ENCODE measurements around the gene MDFIC. TPM values are rescaled to one million over a fixed set of nuclear protein-coding genes. Genes with fewer than 3 reads are reported as not detected.

MDFIC gene
- total RNA-seq, 1 experiment from 2014 or later = 72.3 TPM

DNA sequence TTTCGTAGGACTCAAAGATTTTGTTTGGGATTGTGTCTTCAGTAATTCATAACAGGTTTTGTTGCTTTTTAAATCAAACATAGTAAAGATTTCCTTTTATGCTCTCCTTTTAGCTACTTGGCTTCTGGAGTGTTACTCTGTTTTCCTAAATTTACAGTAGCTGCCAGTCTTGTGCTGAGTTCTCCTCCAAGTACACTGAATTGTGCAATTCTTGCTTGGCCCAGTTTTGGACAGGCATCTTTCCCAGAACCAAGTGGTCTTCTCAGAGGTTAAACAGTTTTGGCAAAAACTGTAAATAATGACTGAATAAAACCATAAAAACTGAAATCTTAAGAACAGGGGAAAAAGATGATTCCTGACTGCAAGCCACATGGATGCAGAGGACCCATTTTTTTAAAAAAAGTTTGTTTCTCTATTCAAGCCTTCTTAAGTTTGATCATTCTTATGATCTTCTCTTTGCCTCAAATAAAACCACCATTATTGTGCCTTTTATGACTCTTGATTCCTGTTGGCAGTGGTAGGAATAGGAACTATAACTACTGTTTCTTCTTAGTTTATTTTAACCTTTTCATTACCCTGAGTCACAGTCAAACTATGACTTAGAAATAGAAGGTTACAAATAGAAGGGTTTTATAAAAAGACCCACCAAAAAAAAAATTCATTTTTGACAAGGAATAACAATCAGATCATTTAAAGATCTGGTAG is 88.0 kb downstream of the MDFIC start:
- no peak for DNase-seq
- no peaks in the 10 kb centered on the region for H3K9me3 ChIP-seq (replicated peaks)
- H3K4me1 ChIP-seq = peaks cover 31% of the 10 kb centered on the region
- no peaks in the 10 kb centered on the region for H3K27me3 ChIP-seq
- peaks cover 21% of the 10 kb centered on the region for H3K36me3 ChIP-seq
- no peak overlapping the region for H3K4me3 ChIP-seq
- peak overlapping the region; percentile 11; the same call in 1 of the 2 replicates for H3K27ac ChIP-seq

DNA sequence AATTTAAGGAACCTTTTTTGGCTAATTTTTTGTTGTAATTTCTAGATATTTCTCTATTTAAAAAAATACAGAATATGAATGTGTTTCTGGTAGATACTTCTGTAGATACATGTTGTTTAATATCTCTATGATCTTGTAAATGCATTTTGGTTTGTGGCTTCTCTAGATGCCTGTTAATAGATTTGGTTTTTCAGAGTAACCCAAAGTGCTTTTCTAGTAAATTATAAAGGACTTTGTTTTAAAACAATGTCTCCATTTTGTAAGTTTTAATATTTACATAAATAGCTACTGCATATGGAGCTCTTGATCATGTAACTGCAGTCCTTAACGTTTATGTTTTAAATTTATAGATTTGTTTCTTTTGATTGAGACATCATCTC is 88.5 kb downstream of the MDFIC start:
- Histone ChIP-seq H3K27ac (peak overlapping the region; percentile 11; the same call in 1 of the 2 replicates), H3K4me3 (no peak overlapping the region), H3K36me3 (peaks cover 25% of the 10 kb centered on the region), H3K9me3 (replicated peaks) (no peaks in the 10 kb centered on the region), H3K27me3 (no peaks in the 10 kb centered on the region), H3K4me1 (peaks cover 28% of the 10 kb centered on the region)
- no peak for DNase-seq

DNA sequence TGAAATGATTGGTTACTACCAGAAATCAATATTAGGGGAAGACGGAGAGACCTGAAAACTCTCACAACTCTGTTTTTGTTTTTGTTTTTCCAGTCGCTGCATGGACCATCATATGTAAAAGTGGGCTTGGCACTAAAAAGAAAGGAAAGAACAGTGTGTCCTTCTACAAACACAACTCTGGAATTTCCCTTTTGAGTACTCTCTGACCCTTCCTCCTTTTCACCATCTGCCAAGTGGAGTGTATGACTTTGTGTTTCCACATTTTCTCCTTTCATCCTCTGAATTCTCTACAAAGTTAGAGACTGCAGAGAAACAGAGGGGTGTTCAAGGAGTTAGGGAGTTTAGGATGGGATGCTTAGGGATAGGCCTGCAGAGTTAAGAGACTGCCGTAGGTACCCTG is 92.0 kb downstream of the MDFIC start:
- no peaks in the 10 kb centered on the region for H3K27me3 ChIP-seq
- peaks cover 18% of the 10 kb centered on the region for H3K4me1 ChIP-seq
- no peaks in the 10 kb centered on the region for H3K9me3 ChIP-seq (replicated peaks)
- H3K27ac ChIP-seq = no peak overlapping the region
- no peak overlapping the region for H3K4me3 ChIP-seq
- DNase-seq = no peak
- peaks cover 46% of the 10 kb centered on the region for H3K36me3 ChIP-seq

DNA sequence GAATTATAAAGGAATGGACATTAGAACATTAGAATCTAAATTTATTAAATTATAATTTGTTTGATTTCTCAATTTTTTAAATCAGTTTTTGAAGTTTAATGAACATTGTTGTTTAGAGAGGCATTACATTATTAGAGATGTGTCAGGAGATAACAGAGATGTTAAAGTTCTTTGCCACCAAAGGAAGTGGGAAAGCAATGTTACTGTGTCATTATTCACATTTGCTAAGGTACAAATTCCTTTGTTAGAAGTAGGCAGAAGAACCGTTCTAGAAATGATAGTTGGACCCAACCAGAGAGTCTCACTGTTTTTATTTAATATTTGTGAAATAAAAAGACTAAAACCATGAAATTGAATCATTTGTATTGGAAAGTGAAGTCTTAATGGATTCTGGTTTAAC is 92.9 kb downstream of the MDFIC start:
- Histone ChIP-seq H3K4me1 (peaks cover 9% of the 10 kb centered on the region), H3K27ac (no peak overlapping the region)

DNA sequence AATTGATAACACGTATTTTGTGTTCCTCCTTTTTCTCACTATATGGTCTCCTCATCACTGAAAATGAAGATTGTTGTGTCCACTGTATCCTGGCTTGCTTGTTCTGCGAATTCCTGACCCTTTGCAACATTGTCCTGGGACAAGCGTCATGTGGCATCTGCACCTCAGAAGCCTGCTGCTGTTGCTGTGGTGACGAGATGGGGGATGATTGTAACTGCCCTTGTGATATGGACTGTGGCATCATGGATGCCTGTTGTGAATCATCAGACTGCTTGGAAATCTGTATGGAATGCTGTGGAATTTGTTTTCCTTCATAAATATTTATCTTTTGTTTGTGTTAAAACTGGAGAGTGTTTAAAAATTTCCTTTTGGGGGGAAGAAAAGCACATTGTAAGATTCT is 93.7 kb downstream of the MDFIC start:
- peaks cover under 1% of the 10 kb centered on the region; the same call in 1 of the 2 replicates for H3K4me1 ChIP-seq
- no peak overlapping the region for H3K4me3 ChIP-seq
- H3K27ac ChIP-seq = no peak overlapping the region
- no peak for DNase-seq
- H3K9me3 ChIP-seq (replicated peaks) = no peaks in the 10 kb centered on the region
- peaks cover 56% of the 10 kb centered on the region for H3K36me3 ChIP-seq
- no peaks in the 10 kb centered on the region for H3K27me3 ChIP-seq

More for the DNA sequence above, 92.9 kb downstream of the MDFIC start:
- no peak for DNase-seq
- no peak overlapping the region for H3K4me3 ChIP-seq
- no peaks in the 10 kb centered on the region for H3K9me3 ChIP-seq (replicated peaks)
- H3K36me3 ChIP-seq = peaks cover 50% of the 10 kb centered on the region
- H3K27me3 ChIP-seq = no peaks in the 10 kb centered on the region

DNA sequence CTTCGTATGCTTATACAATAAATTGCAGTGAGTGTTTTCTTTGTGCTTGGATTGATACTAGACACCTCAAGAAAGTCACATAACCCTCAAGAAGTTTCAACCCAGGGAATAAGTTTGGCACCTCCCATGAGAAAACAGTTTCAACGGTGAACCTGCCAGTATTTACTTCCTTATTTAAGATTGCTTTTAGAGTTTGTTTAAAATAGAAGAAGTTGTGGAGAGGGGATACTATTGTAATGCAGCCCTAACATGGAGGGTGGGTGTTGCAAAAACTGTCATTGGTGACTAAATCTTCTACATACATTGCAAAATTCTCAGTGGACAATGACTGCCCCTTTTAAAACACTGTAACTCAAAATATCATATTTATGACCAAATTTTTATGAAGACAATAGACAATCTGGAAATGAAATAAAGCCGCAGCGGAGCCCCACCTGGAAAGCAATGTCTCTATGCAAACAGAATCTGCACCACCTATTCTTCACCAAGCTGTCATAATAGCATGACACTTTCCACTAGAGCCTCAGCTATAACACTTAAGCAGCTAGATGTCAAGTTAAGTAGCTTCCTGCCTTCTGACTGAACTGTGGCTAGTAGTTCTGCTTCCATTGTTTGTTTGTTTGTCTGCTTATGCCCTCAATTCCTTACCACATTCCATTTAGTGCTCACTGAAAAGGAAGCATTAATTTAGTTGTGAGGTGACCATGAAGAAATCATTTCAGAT is 98.2 kb downstream of the MDFIC start:
- Histone ChIP-seq H3K27ac (no peak overlapping the region), H3K36me3 (peaks cover 39% of the 10 kb centered on the region), H3K4me1 (no peaks in the 10 kb centered on the region), H3K27me3 (no peaks in the 10 kb centered on the region), H3K9me3 (replicated peaks) (peaks cover 3% of the 10 kb centered on the region; the same call in 1 of the 2 replicates), H3K4me3 (no peak overlapping the region)
- no peak for DNase-seq

DNA sequence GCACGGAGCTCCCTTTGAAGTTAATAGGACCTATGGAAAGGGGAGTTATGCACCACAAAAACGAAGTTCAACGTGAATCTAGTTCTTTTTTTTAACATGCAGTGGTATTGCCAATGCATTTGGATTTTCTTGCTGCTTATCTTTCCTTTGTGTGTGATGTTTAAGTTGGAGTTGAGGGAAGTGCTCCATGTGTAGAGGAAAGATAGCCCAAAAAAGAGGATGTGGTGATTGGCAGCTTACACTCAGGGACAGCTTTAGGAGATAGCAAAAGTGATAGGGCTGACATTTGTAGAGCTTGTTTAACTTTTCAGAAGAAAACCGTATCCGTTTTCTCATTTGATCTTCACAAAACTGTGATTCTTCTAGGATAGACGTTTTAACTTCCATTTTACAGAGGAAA is 101.3 kb downstream of the MDFIC start:
- Histone ChIP-seq H3K4me1 (no peaks in the 10 kb centered on the region), H3K9me3 (replicated peaks) (peaks cover 3% of the 10 kb centered on the region; the same call in 1 of the 2 replicates), H3K27me3 (no peaks in the 10 kb centered on the region), H3K27ac (no peak overlapping the region), H3K36me3 (peaks cover 11% of the 10 kb centered on the region), H3K4me3 (no peak overlapping the region)
- DNase-seq = no peak

DNA sequence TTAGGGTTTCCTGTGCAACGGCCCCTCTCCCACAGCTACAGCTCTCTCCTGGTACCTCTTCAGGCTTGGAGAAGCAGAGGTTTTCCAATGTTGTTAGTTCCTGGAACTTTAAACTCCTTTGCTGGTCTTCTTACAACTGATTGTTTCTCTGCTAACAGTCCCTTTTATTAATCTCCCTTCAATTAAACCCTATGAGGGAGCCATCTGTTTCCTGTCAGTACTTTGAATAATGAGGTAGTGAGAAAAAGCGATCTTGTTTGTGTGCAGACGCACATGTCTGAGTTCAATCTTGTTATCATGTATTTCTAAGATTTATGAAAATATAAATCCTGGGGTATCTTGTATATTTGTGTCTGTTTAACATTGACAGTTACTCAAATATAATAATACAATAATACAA is 102.4 kb downstream of the MDFIC start:
- Histone ChIP-seq H3K27ac (no peak overlapping the region), H3K9me3 (replicated peaks) (peaks cover 3% of the 10 kb centered on the region; the same call in 1 of the 2 replicates), H3K27me3 (no peaks in the 10 kb centered on the region), H3K4me3 (no peak overlapping the region), H3K4me1 (no peaks in the 10 kb centered on the region), H3K36me3 (peaks cover 10% of the 10 kb centered on the region)
- DNase-seq = no peak

DNA sequence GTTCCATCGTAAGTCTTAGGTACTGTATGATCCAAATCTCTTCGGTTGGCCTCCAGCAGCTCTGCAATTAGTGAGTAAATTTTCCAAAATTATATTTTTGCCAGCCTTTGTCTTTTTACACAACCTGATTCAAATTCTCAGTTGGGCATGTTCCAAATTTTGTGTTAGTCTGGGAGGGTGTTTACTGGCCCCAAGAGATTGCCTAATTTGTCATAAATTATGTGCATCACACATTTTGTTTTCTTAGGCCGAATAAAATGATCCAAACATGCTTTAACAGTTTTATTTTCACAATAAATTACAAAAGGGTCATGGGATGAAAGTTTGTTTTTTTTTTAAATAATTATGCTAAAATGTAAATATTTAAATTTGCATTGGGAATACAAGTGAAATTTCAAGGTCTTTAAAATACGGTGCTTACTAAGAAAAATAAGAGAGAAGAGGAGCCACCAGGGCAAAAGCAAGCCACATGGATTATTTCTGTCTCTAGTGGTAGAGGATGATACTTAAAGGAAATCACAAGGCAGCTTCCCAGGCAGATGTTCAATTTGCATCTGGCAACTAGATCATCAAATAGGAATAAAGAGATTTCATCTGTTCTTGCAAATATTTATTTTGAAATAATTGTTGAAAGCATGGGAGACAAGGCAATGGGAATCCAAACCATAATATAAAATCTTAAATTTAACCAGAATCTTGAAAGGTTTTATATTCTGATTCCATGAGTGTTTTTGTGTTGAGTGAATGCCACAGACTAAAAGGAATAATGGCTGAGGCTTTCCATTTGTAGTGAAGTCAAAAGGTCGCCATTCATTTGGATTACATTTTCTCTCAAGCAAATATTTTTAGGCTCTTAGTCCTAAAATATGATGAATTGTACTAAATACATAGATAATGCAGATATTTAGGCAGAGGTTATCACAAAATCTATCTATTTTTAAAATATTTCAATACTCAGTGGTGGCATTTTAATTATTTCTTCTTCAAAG is 111.1 kb downstream of the MDFIC start:
- H3K4me1 ChIP-seq = peaks cover 23% of the 10 kb centered on the region
- H3K27ac ChIP-seq = no peak overlapping the region
- no peak overlapping the region for H3K4me3 ChIP-seq
- no peaks in the 10 kb centered on the region for H3K9me3 ChIP-seq (replicated peaks)
- H3K36me3 ChIP-seq = no peaks in the 10 kb centered on the region
- no peaks in the 10 kb centered on the region for H3K27me3 ChIP-seq
- no peak for DNase-seq

DNA sequence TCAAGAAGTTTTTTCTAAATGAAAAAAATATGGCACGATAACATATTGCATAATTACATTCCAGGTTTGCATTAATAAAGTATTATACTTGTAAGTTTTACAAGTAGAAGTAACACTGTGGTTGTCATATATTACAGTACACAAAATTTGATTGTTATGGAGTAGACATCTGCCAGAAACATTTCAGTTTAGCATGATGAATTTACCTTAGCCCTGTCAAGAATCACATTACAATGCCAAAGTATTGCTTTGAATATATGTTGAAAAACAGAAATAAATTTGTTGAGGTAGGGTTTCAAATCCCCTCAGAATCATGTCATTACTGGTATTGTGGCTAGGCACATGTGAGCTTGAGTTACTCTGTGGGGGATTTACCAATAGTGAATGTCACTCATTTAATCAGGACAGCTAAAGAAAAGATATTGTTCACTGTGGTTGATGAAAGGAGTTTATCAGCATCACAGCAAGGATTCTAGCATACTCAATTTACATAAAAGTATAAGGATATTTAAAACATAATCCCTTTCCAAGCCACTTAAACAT is 112.1 kb downstream of the MDFIC start:
- peaks cover 29% of the 10 kb centered on the region for H3K4me1 ChIP-seq
- no peaks in the 10 kb centered on the region for H3K36me3 ChIP-seq
- DNase-seq = no peak
- no peak overlapping the region for H3K4me3 ChIP-seq
- no peak overlapping the region for H3K27ac ChIP-seq
- H3K9me3 ChIP-seq (replicated peaks) = no peaks in the 10 kb centered on the region
- H3K27me3 ChIP-seq = no peaks in the 10 kb centered on the region

DNA sequence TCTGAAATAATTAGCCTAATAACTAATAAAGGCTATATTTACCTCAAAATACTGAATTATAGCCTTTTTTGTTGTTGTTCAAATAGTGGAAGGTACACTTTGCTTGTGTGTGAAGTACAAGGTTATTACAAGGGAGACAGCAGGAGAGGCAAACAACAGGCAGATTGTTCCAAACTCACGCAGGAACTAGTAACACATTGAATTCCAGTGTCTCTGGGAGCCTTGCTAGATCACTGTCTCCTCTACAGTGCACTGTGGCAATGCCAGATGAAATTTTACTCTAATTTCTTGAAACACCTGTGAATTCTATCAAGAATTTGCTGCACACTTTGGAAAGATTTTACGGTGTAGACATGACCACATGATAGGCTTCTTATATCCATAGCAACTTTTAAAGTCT is 112.6 kb downstream of the MDFIC start:
- no peaks in the 10 kb centered on the region for H3K27me3 ChIP-seq
- H3K9me3 ChIP-seq (replicated peaks) = no peaks in the 10 kb centered on the region
- DNase-seq = no peak
- H3K4me1 ChIP-seq = peaks cover 29% of the 10 kb centered on the region
- H3K36me3 ChIP-seq = no peaks in the 10 kb centered on the region
- H3K27ac ChIP-seq = no peak overlapping the region
- no peak overlapping the region for H3K4me3 ChIP-seq

DNA sequence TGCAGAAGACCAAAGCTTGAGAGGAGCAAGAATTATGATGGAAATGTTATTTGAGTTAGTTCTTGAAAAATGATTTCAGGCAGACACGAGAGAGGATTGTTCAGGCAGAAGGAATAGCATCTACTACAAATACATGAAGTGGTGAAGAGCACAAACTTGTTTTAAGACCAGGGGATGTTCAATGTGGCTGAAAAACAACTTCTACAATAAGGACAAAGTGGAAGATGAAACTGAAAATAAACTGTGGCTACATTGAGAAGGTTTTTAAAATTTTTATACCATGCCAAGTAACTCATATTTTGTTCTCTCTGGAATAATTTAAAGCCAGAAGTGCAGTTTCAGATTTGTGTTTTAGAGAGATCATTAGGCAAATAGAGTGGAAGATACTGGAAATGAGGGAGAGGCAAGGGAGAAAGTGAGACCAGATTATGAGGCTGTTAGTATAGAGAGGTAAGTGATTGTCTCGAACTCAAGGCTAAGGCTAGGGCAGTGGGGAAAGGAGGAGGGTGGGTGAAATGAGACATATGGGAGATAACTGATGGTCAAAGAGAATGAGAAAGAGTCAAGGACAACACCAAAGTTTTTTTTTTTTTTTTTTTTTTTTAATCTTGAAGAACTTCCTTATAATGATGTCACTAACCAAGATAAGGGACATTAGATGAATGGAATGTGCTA is 115.4 kb downstream of the MDFIC start:
- Histone ChIP-seq H3K4me3 (no peak overlapping the region), H3K9me3 (replicated peaks) (no peaks in the 10 kb centered on the region), H3K27me3 (no peaks in the 10 kb centered on the region), H3K36me3 (no peaks in the 10 kb centered on the region), H3K4me1 (peaks cover 29% of the 10 kb centered on the region), H3K27ac (peak overlapping the region; percentile 78)
- peak in 1 of 2 experiments; percentile 25 for DNase-seq

DNA sequence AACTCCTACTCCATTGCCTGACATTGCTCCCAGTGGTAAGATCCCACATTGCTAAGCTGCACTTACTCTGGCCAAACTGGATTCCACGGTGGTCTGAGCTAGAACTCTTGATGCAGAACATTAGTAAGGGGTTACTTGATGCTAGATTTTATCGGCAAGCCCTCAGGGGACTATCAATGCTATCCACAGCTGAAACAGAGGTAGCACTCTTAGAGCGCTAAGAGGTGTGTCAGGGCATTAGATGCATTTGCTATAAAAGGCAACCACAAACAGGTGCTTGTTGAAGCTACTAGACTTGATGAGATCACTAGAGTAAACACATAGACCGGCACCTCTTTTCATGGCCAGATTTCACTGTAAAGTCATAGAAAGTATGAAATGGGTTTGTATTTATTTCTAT is 116.3 kb downstream of the MDFIC start:
- DNase-seq = peak; percentile 96 to 99
- no peaks in the 10 kb centered on the region for H3K9me3 ChIP-seq (replicated peaks)
- no peaks in the 10 kb centered on the region for H3K27me3 ChIP-seq
- no peaks in the 10 kb centered on the region for H3K36me3 ChIP-seq
- H3K4me1 ChIP-seq = peaks cover 29% of the 10 kb centered on the region
- peak overlapping the region; percentile 78 for H3K27ac ChIP-seq
- H3K4me3 ChIP-seq = no peak overlapping the region

DNA sequence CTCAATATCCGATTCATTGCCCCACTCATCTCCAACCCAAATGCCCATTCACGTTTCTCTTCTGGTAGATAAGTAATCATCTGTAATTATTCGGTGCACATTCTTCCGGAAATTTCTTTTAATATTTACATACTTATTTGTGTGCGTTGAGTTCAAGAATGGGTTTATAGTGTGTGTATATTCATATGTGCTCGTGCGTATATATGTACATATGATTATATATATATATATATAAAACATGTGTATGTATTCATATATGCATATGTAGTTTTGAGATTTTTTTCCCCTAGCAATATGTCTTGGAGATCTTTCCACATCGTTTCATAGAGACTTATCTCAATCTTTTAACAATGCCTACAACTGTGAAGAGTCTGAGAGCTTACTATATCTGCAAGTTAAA is 118.2 kb downstream of the MDFIC start:
- Histone ChIP-seq H3K27ac (no peak overlapping the region), H3K36me3 (no peaks in the 10 kb centered on the region), H3K9me3 (replicated peaks) (no peaks in the 10 kb centered on the region), H3K4me1 (peaks cover 31% of the 10 kb centered on the region), H3K27me3 (no peaks in the 10 kb centered on the region), H3K4me3 (no peak overlapping the region)
- no peak for DNase-seq
